T-helper 2 cell treated with Interferon-gamma antibody and Interleukin-4, amounts not matched to agents 5 μg/mL and 100 μg/mL, for 36 hours (primary cell): Measurements from ENCODE around the gene ARMCX1.
"Not testable (repeated sequence)": the region's sequence is repeated elsewhere in the genome, so short reads cannot be mapped to it uniquely, and the experiment has no call there.

ENCODE experiments used
- DNase-seq: peaks from one replicate; pipeline ENCODE4 v3.0.0; 2021; ENCODE audit warnings: low spot score
- H3K27ac Mint-ChIP-seq: one replicate; pipeline ENCODE4 v1.8.0; 2021; ENCODE audit warnings: mild to moderate bottlenecking, mixed read lengths
- H3K27me3 Mint-ChIP-seq: one replicate; pipeline ENCODE4 v1.8.0; 2021; ENCODE audit warnings: low read depth, mixed read lengths
- H3K36me3 Mint-ChIP-seq: one replicate; pipeline ENCODE4 v1.8.0; 2021; ENCODE audit warnings: low read depth, mixed read lengths
- H3K4me1 Mint-ChIP-seq: one replicate; pipeline ENCODE4 v1.8.0; 2021; ENCODE audit warnings: low read depth, mixed read lengths
- H3K4me3 Mint-ChIP-seq: one replicate; pipeline ENCODE4 v1.8.0; 2022; ENCODE audit warnings: mild to moderate bottlenecking, moderate library complexity, mixed read lengths
- H3K9me3 Mint-ChIP-seq: one replicate; pipeline ENCODE4 v1.8.0; 2021; ENCODE audit warnings: mixed read lengths

Gene ARMCX1

GRCh38 chrX:101550362-101550750 lies at the start of gene ARMCX1:
ARMCX1 (plus strand) TSS chrX:101550547; CDS start chrX:101552931, 2,384 bp downstream.
- Mint-ChIP-seq H3K27me3 (peaks cover 15% of the 10 kb centered on the region), H3K27ac (no peak within 1 kb of the TSS)

GRCh38 chrX:101502929-101503328 lies 47.4 kb upstream of the ARMCX1 start:
- not testable (repeated sequence) for H3K4me1 Mint-ChIP-seq, H3K4me3 Mint-ChIP-seq, H3K36me3 Mint-ChIP-seq, DNase-seq, H3K27ac Mint-ChIP-seq, H3K9me3 Mint-ChIP-seq, H3K27me3 Mint-ChIP-seq

More at GRCh38 chrX:101550362-101550750, at the start of gene ARMCX1:
- Mint-ChIP-seq H3K36me3 (no peaks in the 10 kb centered on the region), H3K4me1 (peaks cover 3% of the 10 kb centered on the region), H3K4me3 (peak within 1 kb of the TSS; percentile 66), H3K9me3 (no peaks in the 10 kb centered on the region)
- no peak for DNase-seq

- no peak overlapping the region for H3K4me3 Mint-ChIP-seq
- H3K27ac Mint-ChIP-seq = no peak overlapping the region
- no peak for DNase-seq
- H3K9me3 Mint-ChIP-seq = no peaks in the 10 kb centered on the region
- H3K4me1 Mint-ChIP-seq = no peaks in the 10 kb centered on the region
- H3K36me3 Mint-ChIP-seq = no peaks in the 10 kb centered on the region
- H3K27me3 Mint-ChIP-seq = no peaks in the 10 kb centered on the region
These were observed 43.0 kb upstream of the ARMCX1 start for GRCh38 chrX:101507372-101507771.

GRCh38 chrX:101507986-101508385 lies 42.4 kb upstream of the ARMCX1 start:
- Mint-ChIP-seq H3K4me3 (no peak overlapping the region), H3K4me1 (no peaks in the 10 kb centered on the region), H3K36me3 (no peaks in the 10 kb centered on the region), H3K27ac (no peak overlapping the region), H3K9me3 (no peaks in the 10 kb centered on the region), H3K27me3 (no peaks in the 10 kb centered on the region)
- no peak for DNase-seq

- no peaks in the 10 kb centered on the region for H3K4me1 Mint-ChIP-seq
- H3K4me3 Mint-ChIP-seq = no peak overlapping the region
- no peak overlapping the region for H3K27ac Mint-ChIP-seq
- no peaks in the 10 kb centered on the region for H3K27me3 Mint-ChIP-seq
- H3K9me3 Mint-ChIP-seq = no peaks in the 10 kb centered on the region
- H3K36me3 Mint-ChIP-seq = no peaks in the 10 kb centered on the region
- DNase-seq = no peak
These were observed 19.4 kb upstream of the ARMCX1 start for GRCh38 chrX:101530944-101531343.

- Mint-ChIP-seq H3K36me3 (no peaks in the 10 kb centered on the region), H3K27me3 (no peaks in the 10 kb centered on the region), H3K9me3 (no peaks in the 10 kb centered on the region), H3K27ac (no peak overlapping the region), H3K4me1 (no peaks in the 10 kb centered on the region), H3K4me3 (no peak overlapping the region)
- no peak for DNase-seq
These were observed 11.2 kb upstream of the ARMCX1 start for GRCh38 chrX:101539116-101539515.

- Mint-ChIP-seq H3K27me3 (peaks cover 15% of the 10 kb centered on the region), H3K27ac (no peak overlapping the region), H3K4me1 (peaks cover 3% of the 10 kb centered on the region), H3K9me3 (no peaks in the 10 kb centered on the region), H3K4me3 (peak overlapping the region; percentile 66), H3K36me3 (no peaks in the 10 kb centered on the region)
- no peak for DNase-seq
These were observed 518 bp downstream of the ARMCX1 start for GRCh38 chrX:101550751-101551379.

DNA sequence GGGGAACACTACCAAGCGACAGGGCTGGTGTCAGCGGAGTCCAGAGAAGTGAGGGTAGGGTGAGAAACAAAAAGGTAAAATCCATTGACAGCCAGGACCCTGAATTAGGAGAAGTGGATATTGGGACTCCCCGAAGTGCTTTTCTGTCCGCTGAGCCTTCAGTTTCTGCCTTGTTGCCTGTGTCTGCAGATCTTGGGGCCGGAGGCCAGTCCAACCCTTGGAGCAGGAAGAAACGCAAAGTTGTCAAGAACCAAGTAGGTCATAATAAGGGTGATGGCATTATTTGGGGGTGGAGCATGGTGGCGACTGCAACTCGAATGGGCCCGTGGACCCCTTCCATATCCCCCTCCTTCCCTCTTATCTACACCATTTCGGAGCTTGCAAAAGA lies 1.0 kb downstream of the ARMCX1 start:
- H3K4me1 Mint-ChIP-seq = peaks cover 3% of the 10 kb centered on the region
- no peaks in the 10 kb centered on the region for H3K36me3 Mint-ChIP-seq
- H3K9me3 Mint-ChIP-seq = no peaks in the 10 kb centered on the region
- H3K4me3 Mint-ChIP-seq = no peak overlapping the region
- H3K27me3 Mint-ChIP-seq = peaks cover 15% of the 10 kb centered on the region
- no peak overlapping the region for H3K27ac Mint-ChIP-seq
- DNase-seq = no peak

DNA sequence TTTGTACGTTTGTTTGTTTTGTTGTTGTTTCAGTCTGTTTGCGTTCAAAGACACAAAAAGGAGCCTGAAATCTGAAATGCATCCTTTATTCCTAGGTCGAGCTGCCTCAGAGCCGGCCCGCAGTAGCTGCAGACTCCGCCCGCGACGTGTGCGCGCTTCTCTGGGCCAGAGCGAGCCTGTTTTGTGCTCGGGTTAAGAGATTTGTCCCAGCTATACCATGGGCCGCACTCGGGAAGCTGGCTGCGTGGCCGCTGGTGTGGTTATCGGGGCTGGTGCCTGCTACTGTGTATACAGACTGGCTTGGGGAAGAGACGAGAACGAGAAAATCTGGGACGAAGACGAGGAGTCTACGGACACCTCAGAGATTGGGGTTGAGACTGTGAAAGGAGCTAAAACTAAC lies 2.4 kb downstream of the ARMCX1 start:
- H3K27ac Mint-ChIP-seq = no peak overlapping the region
- peaks cover 3% of the 10 kb centered on the region for H3K4me1 Mint-ChIP-seq
- no peak for DNase-seq

GRCh38 chrX:101564651-101565050 lies 14.3 kb downstream of the ARMCX1 start:
- no peaks in the 10 kb centered on the region for H3K9me3 Mint-ChIP-seq
- no peak for DNase-seq
- H3K4me3 Mint-ChIP-seq = no peak overlapping the region
- H3K27me3 Mint-ChIP-seq = no peaks in the 10 kb centered on the region
- H3K36me3 Mint-ChIP-seq = no peaks in the 10 kb centered on the region
- H3K4me1 Mint-ChIP-seq = no peaks in the 10 kb centered on the region
- H3K27ac Mint-ChIP-seq = no peak overlapping the region

More for the DNA sequence above, 2.4 kb downstream of the ARMCX1 start:
- Mint-ChIP-seq H3K4me3 (no peak overlapping the region), H3K9me3 (no peaks in the 10 kb centered on the region), H3K36me3 (no peaks in the 10 kb centered on the region), H3K27me3 (peaks cover 15% of the 10 kb centered on the region)

DNA sequence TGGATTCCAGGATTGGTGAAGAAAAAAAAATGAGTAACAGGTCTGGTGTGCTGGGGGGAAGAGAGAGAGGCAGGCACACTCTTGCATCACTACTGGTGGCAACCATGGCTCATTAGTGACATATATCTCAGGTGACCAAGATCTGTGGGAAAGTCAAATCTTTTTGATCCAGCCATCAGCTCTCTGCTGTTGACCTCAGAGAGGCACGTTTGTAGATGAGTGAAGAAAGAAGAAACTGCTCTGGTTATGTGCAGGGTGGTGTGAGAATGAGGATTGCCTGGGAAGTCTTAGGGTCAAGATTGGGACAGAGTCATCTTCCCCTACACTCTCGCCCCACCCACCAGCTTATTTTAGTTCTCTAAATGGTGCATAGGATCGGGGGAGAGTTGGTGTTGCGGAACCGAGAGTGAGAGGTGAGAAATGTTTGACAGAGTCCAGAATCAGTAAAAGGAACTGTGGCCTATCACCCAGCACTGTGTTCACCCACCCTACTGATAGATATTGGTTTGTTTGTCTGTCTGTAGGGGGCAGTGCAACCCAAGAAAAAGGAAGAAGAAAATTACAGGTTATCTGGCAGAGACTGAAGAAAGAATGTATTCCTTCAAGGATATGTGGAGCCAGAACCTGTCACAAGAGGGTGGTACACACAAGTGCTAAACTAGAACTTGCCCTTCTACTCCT lies 45.5 kb downstream of the ARMCX1 start:
- DNase-seq = peak; percentile 4
- Mint-ChIP-seq H3K36me3 (no peaks in the 10 kb centered on the region), H3K27ac (no peak overlapping the region), H3K4me3 (no peak overlapping the region), H3K9me3 (no peaks in the 10 kb centered on the region), H3K27me3 (peaks cover 3% of the 10 kb centered on the region), H3K4me1 (no peaks in the 10 kb centered on the region)

- H3K4me3 Mint-ChIP-seq, H3K4me1 Mint-ChIP-seq, H3K27me3 Mint-ChIP-seq, H3K36me3 Mint-ChIP-seq, H3K9me3 Mint-ChIP-seq, DNase-seq, H3K27ac Mint-ChIP-seq: not testable (repeated sequence)
These were observed 49.2 kb downstream of the ARMCX1 start for GRCh38 chrX:101599592-101599991.

DNA sequence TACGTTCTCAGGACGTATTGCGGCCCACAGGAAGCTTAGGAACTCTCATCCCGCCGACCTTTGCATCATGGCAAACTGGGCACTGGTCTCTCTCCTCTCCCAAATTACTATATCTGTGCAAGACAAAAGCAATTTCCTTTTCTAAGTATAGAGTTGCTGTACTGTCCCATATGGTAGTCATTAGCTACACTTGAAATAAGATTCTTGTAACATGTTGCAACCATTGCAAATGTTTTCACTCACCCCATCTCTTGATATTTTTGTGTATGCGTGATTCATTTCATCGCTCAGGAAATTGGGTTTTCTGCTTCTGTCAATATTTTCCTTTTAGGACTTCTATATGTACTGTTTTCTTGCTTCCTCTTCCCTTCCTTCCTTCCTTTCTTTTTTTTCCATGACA lies 51.7 kb downstream of the ARMCX1 start:
- Mint-ChIP-seq H3K27ac (no peak overlapping the region), H3K4me1 (no peaks in the 10 kb centered on the region), H3K9me3 (no peaks in the 10 kb centered on the region), H3K4me3 (no peak overlapping the region), H3K27me3 (peaks cover 3% of the 10 kb centered on the region), H3K36me3 (no peaks in the 10 kb centered on the region)
- DNase-seq = no peak
